ENCODE data around the gene MKLN1. TPM values are rescaled to one million over a fixed set of nuclear protein-coding genes. Genes with fewer than 3 reads are reported as not detected.

Gene MKLN1
- total and polyA plus RNA-seq, 2 of the 4 experiments (the other 2 are of a cell fraction): 17.5 to 52.0 TPM

- H2BK20ac ChIP-seq (ENCODE audit: low read depth, low read length): no peak overlapping the region
- POLR2A ChIA-PET (ENCODE audit: unreplicated experiment): no interaction called here
- no peak overlapping the region for H4K5ac ChIP-seq (ENCODE audit: low read depth, low read length)
- H2AK9ac ChIP-seq (replicated peaks; ENCODE audit: low read depth, low read length, poor library complexity): peak overlapping the region; percentile 63
- no peaks in the 10 kb centered on the region for H3K9me3 ChIP-seq (ENCODE audit: control insufficient read depth, insufficient read depth, low read length)
- no peaks in the 10 kb centered on the region for H3K36me3 ChIP-seq (ENCODE audit: control insufficient read depth, insufficient read depth, low read length)
- no peak overlapping the region for H3K56ac ChIP-seq (ENCODE audit: extremely low read depth, insufficient read depth, low read length)
- peaks cover 0 to 2% of the 10 kb centered on the region in 2 experiments; a peak in 1 of 4 replicates for H3K79me1 ChIP-seq (ENCODE audit: low read depth in 1 of 2, low read length in 2 of 2)
- no TSS peak for BruUV-seq (replicated peaks)
- H3K4me1 ChIP-seq (ENCODE audit: control insufficient read depth, insufficient read depth, low read length): no peaks in the 10 kb centered on the region
- 88% methylated on average over 2 of the region's 6 CpGs; no CpG with 5 or more reads in 1 of the 2 experiments for WGBS, 2 experiments (ENCODE audit: extremely low coverage in 2 of 2, insufficient read length in 1 of 2)
- no peak for DNase-seq
- H3K27me3 ChIP-seq (ENCODE audit: control insufficient read depth, insufficient read depth, low read length): peaks cover 3% of the 10 kb centered on the region; the same call in 1 of the 2 replicates
- H3K18ac ChIP-seq (ENCODE audit: low read depth, low read length): no peak overlapping the region
- H2BK120ac ChIP-seq (ENCODE audit: low read depth, low read length): no peak overlapping the region
- intact Hi-C loops (cut with micrococcal nuclease): no loop called here
- H4K8ac ChIP-seq (ENCODE audit: low read depth in 2 of 2, low read length in 2 of 2): no peak overlapping the region
- H3K9ac ChIP-seq (ENCODE audit: low read depth, low read length): no peak overlapping the region
- no peak overlapping the region for H3K23ac ChIP-seq (ENCODE audit: low read depth, low read length)
- no peak overlapping the region for H3K4me2 ChIP-seq (ENCODE audit: low read depth, low read length)
- no peak overlapping the region for H3K14ac ChIP-seq (replicated peaks; ENCODE audit: low read depth, low read length)
- H3K4me3 ChIP-seq (ENCODE audit: insufficient read depth, low read depth, low read length): no peak overlapping the region
- no peak overlapping the region for H2AFZ ChIP-seq (replicated peaks; ENCODE audit: low read length, poor library complexity)
- H3K27ac ChIP-seq (ENCODE audit: insufficient read depth, low read length): no peak overlapping the region
- no peak overlapping the region for H4K91ac ChIP-seq (ENCODE audit: insufficient read depth, low read depth, low read length)
- ATAC-seq (ENCODE audit: low read depth): no peak
- TF ChIP-seq RCOR1 (IDR thresholded peaks at IDR 0.05; ENCODE audit: insufficient replicate concordance, low read length): no peak
- TF ChIP-seq MAFK (IDR thresholded peaks at IDR 0.05; ENCODE audit: low read depth, low read length): no peak
- no peak for TF ChIP-seq CHD1 (IDR thresholded peaks at IDR 0.05; ENCODE audit: low read depth, low read length)
- no peak for TF ChIP-seq MXI1 (IDR thresholded peaks at IDR 0.05; ENCODE audit: borderline replicate concordance, low read depth, low read length)
- TF ChIP-seq MAZ (IDR thresholded peaks at IDR 0.05; ENCODE audit: borderline replicate concordance, low read depth, low read length): no peak
- no peak for TF ChIP-seq FOS (IDR thresholded peaks at IDR 0.05; ENCODE audit: low read depth, low read length)
- no peak for TF ChIP-seq CEBPB (IDR thresholded peaks at IDR 0.05; ENCODE audit: low read depth, low read length)
- dilution Hi-C loops (cut with HindIII; ENCODE audit: low sequenced_read_pairs, unreplicated experiment): no loop called here
- H2BK5ac ChIP-seq (ENCODE audit: low read depth, low read length, poor library complexity, severe bottlenecking): no peak overlapping the region
- no peak overlapping the region for H3K4ac ChIP-seq (ENCODE audit: low read depth, low read length)
- H2BK15ac ChIP-seq (ENCODE audit: low read depth, low read length): no peak overlapping the region
- no peaks in the 10 kb centered on the region for H4K20me1 ChIP-seq (ENCODE audit: insufficient read depth, low read length)
- no peak overlapping the region for H2AK5ac ChIP-seq (ENCODE audit: low read depth, low read length)
- no peaks in the 10 kb centered on the region for H3K9me1 ChIP-seq (ENCODE audit: insufficient read depth, low read length)
- in situ Hi-C loops (cut with MboI; ENCODE audit: low sequenced_read_pairs): no loop called here
- CTCF ChIA-PET: no interaction called here
Measured at GRCh38 chr7:131530137-131530536, 202.5 kb downstream of the MKLN1 start.
